ENCODE data around the gene SCN7A.

Gene SCN7A

DNA sequence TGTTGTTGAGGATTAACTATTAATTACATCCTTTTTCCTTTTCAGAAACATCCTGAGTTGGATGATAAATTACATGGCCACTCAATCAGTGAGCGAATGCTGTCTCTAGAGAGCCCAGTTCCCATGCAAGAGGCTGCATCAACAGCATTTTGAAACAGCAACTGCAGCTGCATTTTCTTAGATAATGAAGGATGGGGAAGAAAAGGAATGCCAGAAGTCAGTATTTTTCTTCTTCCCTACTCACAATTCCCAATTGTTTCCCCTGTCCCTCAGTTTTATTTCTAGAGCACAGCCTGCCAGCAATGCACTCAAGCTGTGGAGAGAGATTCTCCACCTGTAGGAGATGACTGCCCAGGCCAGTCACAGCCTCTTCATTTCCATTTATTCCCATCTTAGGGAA is 6.9 kb downstream of the SCN7A start:
- TF ChIP-seq, protein P1, sequence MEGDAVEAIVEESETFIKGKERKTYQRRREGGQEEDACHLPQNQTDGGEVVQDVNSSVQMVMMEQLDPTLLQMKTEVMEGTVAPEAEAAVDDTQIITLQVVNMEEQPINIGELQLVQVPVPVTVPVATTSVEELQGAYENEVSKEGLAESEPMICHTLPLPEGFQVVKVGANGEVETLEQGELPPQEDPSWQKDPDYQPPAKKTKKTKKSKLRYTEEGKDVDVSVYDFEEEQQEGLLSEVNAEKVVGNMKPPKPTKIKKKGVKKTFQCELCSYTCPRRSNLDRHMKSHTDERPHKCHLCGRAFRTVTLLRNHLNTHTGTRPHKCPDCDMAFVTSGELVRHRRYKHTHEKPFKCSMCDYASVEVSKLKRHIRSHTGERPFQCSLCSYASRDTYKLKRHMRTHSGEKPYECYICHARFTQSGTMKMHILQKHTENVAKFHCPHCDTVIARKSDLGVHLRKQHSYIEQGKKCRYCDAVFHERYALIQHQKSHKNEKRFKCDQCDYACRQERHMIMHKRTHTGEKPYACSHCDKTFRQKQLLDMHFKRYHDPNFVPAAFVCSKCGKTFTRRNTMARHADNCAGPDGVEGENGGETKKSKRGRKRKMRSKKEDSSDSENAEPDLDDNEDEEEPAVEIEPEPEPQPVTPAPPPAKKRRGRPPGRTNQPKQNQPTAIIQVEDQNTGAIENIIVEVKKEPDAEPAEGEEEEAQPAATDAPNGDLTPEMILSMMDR (IDR thresholded peaks at IDR 0.05; ENCODE audit: control extremely low read depth, extremely low read depth, low read depth, missing control alignments): no peak
- ChIA-PET POLR2A (no interaction called here), CTCF (no interaction called here)
- DNase-seq (ENCODE audit: extremely low spot score): no peak

DNA sequence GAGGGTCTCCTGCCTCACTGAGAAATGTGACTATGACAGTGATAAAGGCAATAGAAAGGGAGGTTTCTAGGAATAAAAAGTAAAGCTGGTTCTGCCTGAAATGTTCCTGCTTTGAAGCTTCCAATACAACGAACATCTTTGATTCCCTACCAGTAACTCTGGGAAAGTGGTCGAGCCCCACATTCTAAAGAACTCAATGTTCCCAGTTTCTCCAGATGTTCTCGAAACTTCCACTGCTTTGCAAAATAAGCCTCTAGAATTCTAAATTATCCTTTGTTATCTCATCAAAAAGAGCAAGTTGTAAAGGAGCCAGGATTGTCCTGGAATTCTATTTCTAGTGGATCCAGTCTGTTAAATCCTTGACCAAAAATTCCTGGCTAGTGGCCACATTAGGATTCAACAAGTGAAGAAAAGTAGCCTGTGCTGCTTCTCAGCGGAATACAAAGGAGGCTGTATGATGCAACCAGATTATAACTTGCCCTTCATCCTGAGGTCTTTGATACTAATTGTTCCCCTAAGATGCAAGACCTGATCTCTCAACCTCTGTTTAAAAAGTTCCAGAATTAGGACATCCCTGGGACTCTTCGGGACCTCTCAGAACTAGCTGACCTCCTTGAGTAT is 8.4 kb downstream of the SCN7A start:
- DNase-seq (ENCODE audit: extremely low spot score): no peak
- TF ChIP-seq, protein P1 (IDR thresholded peaks at IDR 0.05; ENCODE audit: control extremely low read depth, extremely low read depth, low read depth, missing control alignments): no peak
- ChIA-PET POLR2A (no interaction called here), CTCF (no interaction called here)

DNA sequence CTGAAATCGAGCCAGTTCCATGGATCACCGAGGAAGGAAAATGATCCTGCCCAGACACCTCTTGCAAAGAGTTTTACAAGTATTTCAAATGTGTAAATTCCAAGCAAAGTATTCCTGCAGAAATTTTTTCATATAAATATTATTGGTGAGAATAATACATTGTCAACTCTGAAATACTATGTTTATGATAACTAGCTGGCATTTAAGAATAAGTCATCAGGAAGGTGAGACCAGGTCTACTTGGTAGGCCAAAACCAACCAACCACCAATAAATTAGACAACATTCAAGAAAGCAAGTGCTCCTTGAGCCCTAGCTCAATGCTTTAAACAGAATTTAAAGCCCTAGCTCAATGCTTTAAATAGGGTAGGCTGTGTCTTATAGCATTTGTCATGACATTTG is 21.7 kb downstream of the SCN7A start:
- CTCF ChIA-PET: no interaction called here
- POLR2A ChIA-PET: no interaction called here
- no peak for DNase-seq (ENCODE audit: extremely low spot score)
- TF ChIP-seq, protein P1 (IDR thresholded peaks at IDR 0.05; ENCODE audit: control extremely low read depth, extremely low read depth, low read depth, missing control alignments): no peak

DNA sequence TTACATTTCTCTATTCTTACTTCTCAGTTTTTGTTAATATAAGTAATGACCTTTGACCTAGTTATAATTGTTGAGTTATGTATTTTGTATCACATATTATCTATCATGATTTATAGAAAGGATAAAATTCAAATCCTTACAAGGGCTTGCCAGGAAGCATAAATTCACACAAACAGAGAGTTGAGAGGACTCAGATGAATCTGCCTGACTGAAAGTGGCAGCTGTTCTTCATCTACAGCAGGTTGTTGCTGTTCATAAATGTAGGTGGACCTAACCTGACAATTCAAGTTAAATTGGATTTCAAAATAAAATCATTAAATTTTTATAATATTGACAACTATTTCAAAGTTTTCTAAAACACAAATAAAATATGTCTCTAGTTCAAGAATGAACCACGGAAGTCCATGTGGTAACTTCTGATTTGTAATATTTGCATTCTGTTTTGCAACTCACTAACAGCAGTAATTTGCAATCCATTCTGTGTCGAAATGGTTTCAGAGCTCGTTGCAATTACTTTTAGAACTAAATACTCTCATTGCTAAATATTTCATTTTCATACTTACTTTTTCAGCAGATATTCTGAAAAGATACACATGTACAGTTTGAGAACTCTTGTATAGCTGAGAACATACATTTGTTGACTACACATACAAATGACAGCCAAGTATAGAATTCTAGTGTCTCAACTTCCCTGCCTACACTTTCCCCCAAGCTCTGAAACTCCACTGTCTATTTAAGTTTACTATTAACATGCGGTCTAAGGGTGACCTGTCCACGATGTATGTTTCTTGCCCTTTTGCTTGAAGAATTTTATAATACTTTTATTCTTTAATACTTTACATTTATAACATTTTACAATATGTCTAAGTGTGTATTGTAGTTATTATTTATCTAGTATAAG is 25.7 kb downstream of the SCN7A start:
- ChIA-PET POLR2A (no interaction called here), CTCF (no interaction called here)
- TF ChIP-seq, protein P1 (IDR thresholded peaks at IDR 0.05; ENCODE audit: control extremely low read depth, extremely low read depth, low read depth, missing control alignments): no peak
- DNase-seq (ENCODE audit: extremely low spot score): no peak

DNA sequence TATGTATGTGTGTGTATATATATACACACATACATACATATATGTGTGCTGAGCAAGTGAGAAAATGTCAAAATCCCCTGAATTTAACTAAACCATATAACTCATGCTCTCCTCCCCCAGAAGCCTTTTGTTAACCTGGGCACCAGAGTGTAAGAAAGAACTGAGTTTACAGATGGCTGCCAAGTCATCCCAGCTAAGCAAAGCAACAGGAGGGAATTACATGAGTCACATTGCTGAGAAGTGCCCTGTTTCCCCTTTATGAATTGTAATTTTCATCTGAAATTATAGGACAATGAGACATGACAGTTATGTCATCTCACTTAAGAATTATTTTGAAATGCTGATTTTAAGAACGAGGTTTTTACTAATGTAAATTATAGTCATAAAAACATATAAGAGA is 29.9 kb downstream of the SCN7A start:
- TF ChIP-seq, protein P1 (IDR thresholded peaks at IDR 0.05; ENCODE audit: control extremely low read depth, extremely low read depth, low read depth, missing control alignments): no peak
- DNase-seq (ENCODE audit: extremely low spot score): no peak
- POLR2A ChIA-PET: no interaction called here
- CTCF ChIA-PET: no interaction called here

DNA sequence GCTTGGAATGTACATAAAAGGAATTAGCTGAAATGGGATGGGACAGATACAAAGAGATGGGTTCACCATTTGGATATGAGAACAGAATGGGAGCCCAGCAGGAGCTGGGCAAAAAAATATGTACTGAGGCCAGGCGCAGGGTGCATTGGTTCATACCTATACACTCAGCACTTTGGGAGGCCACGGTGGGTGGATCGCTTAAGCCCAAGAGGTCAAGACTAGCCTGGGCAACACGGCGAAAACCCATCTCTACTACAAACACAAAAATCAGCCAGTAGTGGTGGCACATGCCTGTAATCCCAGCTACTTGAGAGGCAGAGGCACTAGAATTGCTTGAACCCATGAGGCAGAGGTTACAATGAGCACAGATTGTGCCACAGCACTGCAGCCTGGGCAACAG is 30.4 kb downstream of the SCN7A start:
- DNase-seq (ENCODE audit: extremely low spot score): no peak
- TF ChIP-seq, protein P1 (IDR thresholded peaks at IDR 0.05; ENCODE audit: control extremely low read depth, extremely low read depth, low read depth, missing control alignments): no peak
- ChIA-PET POLR2A (no interaction called here), CTCF (no interaction called here)

Data from GM10248 (cell line).